Measurements from ENCODE around the gene SLC12A9.

DNA sequence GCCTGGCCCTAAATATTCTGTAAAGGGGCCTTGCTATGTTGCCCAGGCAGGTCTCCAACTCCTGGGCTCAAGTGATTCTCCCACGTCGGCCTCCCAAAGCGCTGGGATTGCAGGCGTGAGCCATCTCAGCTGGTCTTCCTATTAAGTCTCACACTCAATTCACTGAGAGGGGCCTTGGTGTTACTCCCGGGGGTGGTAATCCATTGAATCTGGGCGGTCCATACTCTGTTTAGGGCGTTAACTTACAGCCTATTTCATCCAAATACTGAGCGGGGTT, 21.7 kb downstream of the SLC12A9 start:
- no peak for TF ChIP-seq CTCF (IDR thresholded peaks at IDR 0.05)
- TF ChIP-seq EP300 (IDR thresholded peaks at IDR 0.05; ENCODE audit: low read depth), result no peak
